Myocyte (in vitro differentiated cells): ENCODE measurements around the gene LRRC7. TPM values are rescaled to one million over a fixed set of nuclear protein-coding genes. Genes with fewer than 3 reads are reported as not detected.
"Not testable (repeated sequence)": the region's sequence is repeated elsewhere in the genome, so short reads cannot be mapped to it uniquely, and the experiment has no call there.

Source experiments
- DNase-seq: peaks from one replicate; pipeline ENCODE4 v3.0.0-alpha.2; 2012; ENCODE audit warnings: low read depth
- total RNA-seq: library from RNA; depleted of rRNA; stranded (reverse); fragments of >200 nt; gene quantifications from 2 replicates; pipeline ENCODE4 v1.2.3, GENCODE V29; 2014

LRRC7 gene
- total RNA-seq, 1 donor from 2014 or later = 0.37 TPM

GRCh38 chr1:69862906-69863305, 295.2 kb downstream of the LRRC7 start:
- no peak for DNase-seq

GRCh38 chr1:69863704-69864103, 296.0 kb downstream of the LRRC7 start:
- no peak for DNase-seq

- no peak for DNase-seq
Measured at GRCh38 chr1:69871412-69871811, 303.7 kb downstream of the LRRC7 start.

- DNase-seq = no peak
Measured at GRCh38 chr1:69878338-69878737, 310.6 kb downstream of the LRRC7 start.

GRCh38 chr1:69888016-69888415, 320.3 kb downstream of the LRRC7 start:
- DNase-seq = not testable (repeated sequence)

- DNase-seq = no peak
Measured at GRCh38 chr1:69888657-69889056, 320.9 kb downstream of the LRRC7 start.

- no peak for DNase-seq
Measured at GRCh38 chr1:69898403-69898947, 330.8 kb downstream of the LRRC7 start.

- DNase-seq = peak; percentile 18
Measured at GRCh38 chr1:69911301-69911801, 343.6 kb downstream of the LRRC7 start.

GRCh38 chr1:69913977-69914376, 346.3 kb downstream of the LRRC7 start:
- DNase-seq = peak; percentile 71

GRCh38 chr1:69914976-69915765, 347.4 kb downstream of the LRRC7 start:
- DNase-seq = peak; percentile 18

- no peak for DNase-seq
Measured at GRCh38 chr1:69919129-69919921, 351.6 kb downstream of the LRRC7 start.

GRCh38 chr1:69919922-69920273, 352.2 kb downstream of the LRRC7 start:
- no peak for DNase-seq

- DNase-seq = no peak
Measured at GRCh38 chr1:69920426-69920825, 352.7 kb downstream of the LRRC7 start.

- DNase-seq = no peak
Measured at GRCh38 chr1:69921486-69921885, 353.8 kb downstream of the LRRC7 start.

- DNase-seq = not testable (repeated sequence)
Measured at GRCh38 chr1:69928234-69928633, 360.5 kb downstream of the LRRC7 start.

- no peak for DNase-seq
Measured at GRCh38 chr1:69929308-69930057, 361.8 kb downstream of the LRRC7 start.

- no peak for DNase-seq
Measured at GRCh38 chr1:69930396-69930795, 362.7 kb downstream of the LRRC7 start.

GRCh38 chr1:69932760-69933159, 365.0 kb downstream of the LRRC7 start:
- no peak for DNase-seq

- no peak for DNase-seq
Measured at GRCh38 chr1:69940231-69940630, 372.5 kb downstream of the LRRC7 start.

- no peak for DNase-seq
Measured at GRCh38 chr1:69940816-69941215, 373.1 kb downstream of the LRRC7 start.

- DNase-seq = no peak
Measured at GRCh38 chr1:69943030-69943429, 375.3 kb downstream of the LRRC7 start.
